Left ventricle myocardium inferior (tissue), 1 donor: ENCODE measurements around the gene CD79A. TPM values are rescaled to one million over a fixed set of nuclear protein-coding genes. Genes with fewer than 3 reads are reported as not detected.

Experiments
- DNase-seq: peaks from one replicate; pipeline ENCODE4 v3.0.0-alpha.2; 2020
- H3K27ac ChIP-seq: fragments of 200-600 bp; replicated peaks from 2 replicates; pipeline ENCODE4 v1.8.0; 2021
- H3K27me3 ChIP-seq: fragments of 200-600 bp; 2 replicates; pipeline ENCODE4 v1.8.0; 2021; ENCODE audit warnings: low read depth
- H3K36me3 ChIP-seq: fragments of 200-600 bp; 2 replicates; pipeline ENCODE4 v1.8.0; 2021
- H3K4me1 ChIP-seq: fragments of 200-600 bp; 2 replicates; pipeline ENCODE4 v1.8.0; 2021
- H3K4me3 ChIP-seq: fragments of 200-600 bp; 2 replicates; pipeline ENCODE4 v1.8.0; 2021; ENCODE audit warnings: mild to moderate bottlenecking, moderate library complexity
- H3K9me3 ChIP-seq: fragments of 200-600 bp; replicated peaks from 2 replicates; pipeline ENCODE4 v1.8.0; 2021
- CTCF ChIP-seq: fragments of 200-600 bp; IDR thresholded peaks from 2 replicates; pipeline ENCODE4 v1.8.0; 2021; ENCODE audit warnings: antibody characterized with exemption, mild to moderate bottlenecking, borderline replicate concordance
- intact Hi-C: fragments of 100-400 bp; cut with micrococcal nuclease; formaldehyde crosslinking; loops from one replicate; pipeline ENCODE4 v1.11.0; 2022
- total RNA-seq: library from RNA; stranded (reverse); fragmentation: NEBNext Ultra II Directional; extraction: Animal tissue kit (Norgen Biotek cat#: 25700); gene quantifications from one replicate; pipeline ENCODE4 v1.2.1, GENCODE V29; 2021
- donor health status: DM: no; HTN: yes; CAD: no; lungs with severe emphysema.

CD79A gene
- total RNA-seq, 1 donor from 2014 or later, result not detected

DNA sequence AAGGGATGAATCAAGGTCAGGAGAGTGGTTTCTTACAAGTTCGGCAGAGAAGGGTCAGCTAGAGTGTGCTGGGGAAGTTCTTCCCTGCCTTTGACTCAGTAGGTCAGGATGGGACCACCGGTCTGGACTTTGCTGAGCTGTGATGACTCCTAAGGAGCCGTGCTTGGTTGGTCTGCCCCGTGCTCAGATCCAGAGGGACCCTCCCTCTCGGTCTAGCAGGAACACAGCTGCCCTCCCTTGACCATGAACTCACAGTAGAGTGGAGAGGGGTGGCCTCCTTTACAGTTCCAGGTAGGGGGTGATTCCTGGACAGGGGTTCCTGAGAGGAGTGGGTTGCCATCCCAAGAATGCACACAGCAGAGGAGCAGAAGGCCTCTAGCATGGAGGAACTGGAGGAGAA, 12.7 kb upstream of the CD79A start:
- no peak overlapping the region for H3K27ac ChIP-seq
- H3K9me3 ChIP-seq, result no peaks in the 10 kb centered on the region
- DNase-seq, result no peak
- TF ChIP-seq CTCF, result no peak
- H3K36me3 ChIP-seq, result peaks cover 78% of the 10 kb centered on the region
- peaks cover 76% of the 10 kb centered on the region for H3K4me1 ChIP-seq
- intact Hi-C loops, result loop anchor here (10.0 kb wide), 1 partner anchor 70 kb away; no protein-coding TSS in a partner anchor
- no peak overlapping the region for H3K4me3 ChIP-seq
- H3K27me3 ChIP-seq, result no peaks in the 10 kb centered on the region

DNA sequence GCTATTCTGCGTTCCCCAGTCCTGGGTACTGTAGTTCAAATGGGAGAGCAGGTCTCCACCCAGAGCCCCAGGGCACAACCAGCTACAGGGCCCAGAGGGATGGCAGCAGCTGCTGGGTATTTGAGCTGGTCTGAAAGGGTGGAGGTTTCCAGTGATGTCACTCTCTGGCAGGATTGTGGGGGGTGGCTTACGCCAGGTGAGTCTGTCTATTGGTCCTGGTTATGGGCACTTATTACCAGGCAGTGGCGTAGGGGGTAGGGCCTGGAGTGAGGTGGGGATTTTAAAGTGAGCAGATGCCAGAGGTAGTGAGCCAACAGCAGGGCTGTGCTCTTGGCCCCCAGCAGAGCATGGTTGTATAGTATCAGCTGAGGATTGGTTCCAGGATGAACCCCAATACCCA, 10.8 kb upstream of the CD79A start:
- TF ChIP-seq CTCF, result no peak
- Histone ChIP-seq H3K27ac (no peak overlapping the region), H3K36me3 (peaks cover 93% of the 10 kb centered on the region), H3K27me3 (no peaks in the 10 kb centered on the region), H3K4me3 (no peak overlapping the region), H3K4me1 (peaks cover 84% of the 10 kb centered on the region), H3K9me3 (no peaks in the 10 kb centered on the region)
- intact Hi-C loops, result loop anchor here (10.0 kb wide), 1 partner anchor 69 kb away; no protein-coding TSS in a partner anchor
- DNase-seq, result no peak

GRCh38 chr19:41868120-41868988, 8.7 kb upstream of the CD79A start:
- Histone ChIP-seq H3K36me3 (peaks cover 82% of the 10 kb centered on the region), H3K4me1 (peaks cover 83% of the 10 kb centered on the region), H3K27me3 (no peaks in the 10 kb centered on the region), H3K9me3 (no peaks in the 10 kb centered on the region), H3K4me3 (no peak overlapping the region), H3K27ac (no peak overlapping the region)
- no peak for TF ChIP-seq CTCF
- DNase-seq, result no peak
- intact Hi-C loops, result loop anchor here (10.0 kb wide), 1 partner anchor 66 kb away; no protein-coding TSS in a partner anchor

DNA sequence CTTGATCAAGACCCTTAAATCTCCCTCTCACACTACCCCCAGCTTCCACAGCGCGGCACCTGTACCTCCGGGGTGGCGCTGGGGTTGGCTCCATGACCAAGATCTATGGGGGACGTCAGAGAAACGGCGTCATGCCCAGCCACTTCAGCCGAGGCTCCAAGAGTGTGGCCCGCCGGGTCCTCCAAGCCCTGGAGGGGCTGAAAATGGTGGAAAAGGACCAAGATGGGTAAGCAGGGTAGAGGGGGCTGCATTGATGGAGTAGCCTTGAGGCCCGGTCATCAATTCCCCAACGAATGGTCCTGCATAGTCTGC, 8.1 kb upstream of the CD79A start:
- H3K4me3 ChIP-seq, result no peak overlapping the region
- H3K27me3 ChIP-seq, result no peaks in the 10 kb centered on the region
- no peak overlapping the region for H3K27ac ChIP-seq
- peaks cover 83% of the 10 kb centered on the region for H3K4me1 ChIP-seq
- DNase-seq, result no peak
- intact Hi-C loops, result loop anchor here (10.0 kb wide), 1 partner anchor 66 kb away; no protein-coding TSS in a partner anchor
- no peak for TF ChIP-seq CTCF
- H3K36me3 ChIP-seq, result peaks cover 76% of the 10 kb centered on the region
- no peaks in the 10 kb centered on the region for H3K9me3 ChIP-seq

GRCh38 chr19:41869374-41869955, 7.6 kb upstream of the CD79A start:
- peak overlapping the region; percentile 63 for H3K27ac ChIP-seq
- H3K9me3 ChIP-seq, result no peaks in the 10 kb centered on the region
- H3K27me3 ChIP-seq, result no peaks in the 10 kb centered on the region
- no peak for TF ChIP-seq CTCF
- H3K4me3 ChIP-seq, result no peak overlapping the region
- peaks cover 71% of the 10 kb centered on the region for H3K36me3 ChIP-seq
- intact Hi-C loops, result loop anchor here (10.0 kb wide), 1 partner anchor 65 kb away; no protein-coding TSS in a partner anchor
- H3K4me1 ChIP-seq, result peaks cover 77% of the 10 kb centered on the region
- no peak for DNase-seq
